GM21360 (cell line): ENCODE data around the gene ETV6.

ENCODE experiments used
- ATAC-seq: cut with Tn5 transposase; IDR thresholded peaks from one replicate; pipeline ENCODE4 v1.9.1; 2021; ENCODE audit warnings: mild to moderate bottlenecking, moderate library complexity; ENCODE audit not compliant: unreplicated experiment

The ETV6 gene

GRCh38 chr12:11642785-11643184 lies 6.7 kb upstream of the ETV6 start:
- no peak for ATAC-seq

GRCh38 chr12:11645391-11645790 lies 4.1 kb upstream of the ETV6 start:
- no peak for ATAC-seq

DNA sequence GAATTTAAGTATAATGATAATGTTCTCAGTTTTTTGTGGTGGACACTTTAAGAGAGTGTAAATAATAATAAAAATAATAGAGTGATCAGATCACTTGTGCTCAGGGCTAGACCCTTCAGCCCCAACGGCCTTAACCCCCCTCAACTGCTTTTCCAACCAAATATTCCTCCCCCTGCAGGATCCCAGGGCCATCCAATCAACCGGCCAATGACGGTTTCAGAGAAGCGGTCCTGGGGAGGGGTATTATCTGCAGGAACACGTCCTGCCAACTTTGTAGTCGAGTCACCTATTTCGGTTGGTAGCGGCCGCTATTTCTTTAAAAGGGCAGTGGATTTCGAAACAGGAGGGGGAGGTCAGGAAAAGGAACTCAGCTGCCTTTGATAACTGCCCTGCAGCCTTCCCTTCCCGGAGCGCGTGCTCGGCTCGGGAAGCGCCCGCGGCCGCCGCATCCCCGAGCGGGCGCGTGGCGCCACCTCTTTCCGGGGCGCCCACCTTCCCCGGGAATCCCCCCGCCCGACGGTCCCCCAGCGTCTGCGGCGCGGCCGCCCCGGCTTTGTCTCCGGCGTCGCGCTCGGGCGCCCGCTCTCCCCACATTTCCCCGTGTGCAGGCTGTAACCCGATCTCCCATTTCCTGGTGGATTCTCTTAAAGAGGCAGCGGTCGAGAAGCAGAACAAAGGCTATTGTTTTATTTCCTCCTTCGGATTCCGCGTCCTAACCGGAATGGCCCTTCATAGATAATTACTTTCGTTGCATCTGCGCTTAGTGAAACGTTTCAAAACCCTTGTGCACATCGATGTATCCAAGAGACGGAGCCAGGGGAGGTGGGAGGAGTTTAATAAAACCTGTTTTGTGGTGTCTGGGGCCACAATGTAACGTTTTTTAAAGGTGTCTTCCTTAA lies 711 bp upstream of the ETV6 start:
- peak; percentile 24 for ATAC-seq

DNA sequence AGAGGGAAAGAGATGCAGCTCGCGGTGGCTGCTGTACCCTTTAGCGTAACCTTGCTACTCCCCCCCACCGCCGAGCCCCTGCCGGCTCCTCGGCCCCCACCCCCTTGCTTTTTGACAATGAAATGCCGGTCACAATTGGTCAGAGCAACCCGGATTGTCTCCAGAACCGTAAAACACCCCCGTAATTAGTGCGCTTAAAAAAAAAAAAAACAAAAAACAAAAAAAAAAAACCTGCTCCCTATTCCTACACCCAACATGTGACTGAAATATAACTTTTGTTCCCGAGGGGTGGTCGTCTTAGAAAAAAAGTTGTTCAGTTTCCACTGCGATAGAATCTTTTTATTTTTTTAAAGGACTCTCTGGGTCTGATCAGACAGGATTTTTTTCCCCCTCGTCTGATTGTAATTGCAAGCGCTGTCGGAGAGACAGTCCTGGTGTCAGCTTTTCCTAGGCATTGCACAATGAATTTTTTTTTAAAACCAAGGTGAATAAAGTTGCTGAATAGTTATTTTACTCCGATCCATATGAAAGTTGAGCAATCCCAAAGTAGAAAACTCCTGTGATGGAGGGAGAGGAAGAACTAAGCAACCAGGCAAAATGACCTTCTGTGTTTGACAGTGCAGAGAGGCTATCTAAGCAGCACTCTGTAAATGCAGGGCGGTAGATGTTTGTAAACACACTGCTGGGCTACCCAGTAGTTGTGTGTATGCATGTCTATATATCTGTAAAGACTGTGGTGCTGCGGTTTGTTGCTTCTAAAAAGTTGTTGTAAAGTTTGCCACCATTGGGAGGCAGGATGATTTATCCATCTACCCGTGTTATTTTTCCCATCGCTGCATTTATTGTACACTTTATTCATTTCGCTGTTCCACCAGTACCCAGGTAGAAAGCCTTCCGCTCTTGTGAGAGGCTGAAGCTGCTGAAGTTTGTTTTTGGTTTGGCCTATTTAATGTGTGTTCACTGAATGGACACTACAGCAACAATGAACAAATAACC lies 1.1 kb downstream of the ETV6 start:
- no peak for ATAC-seq

- no peak for ATAC-seq
Measured at GRCh38 chr12:11651381-11651780, 1.9 kb downstream of the ETV6 start.

- no peak for ATAC-seq
Measured at GRCh38 chr12:11651785-11652184, 2.3 kb downstream of the ETV6 start.

- no peak for ATAC-seq
Measured at GRCh38 chr12:11652351-11653040, 3.0 kb downstream of the ETV6 start.

DNA sequence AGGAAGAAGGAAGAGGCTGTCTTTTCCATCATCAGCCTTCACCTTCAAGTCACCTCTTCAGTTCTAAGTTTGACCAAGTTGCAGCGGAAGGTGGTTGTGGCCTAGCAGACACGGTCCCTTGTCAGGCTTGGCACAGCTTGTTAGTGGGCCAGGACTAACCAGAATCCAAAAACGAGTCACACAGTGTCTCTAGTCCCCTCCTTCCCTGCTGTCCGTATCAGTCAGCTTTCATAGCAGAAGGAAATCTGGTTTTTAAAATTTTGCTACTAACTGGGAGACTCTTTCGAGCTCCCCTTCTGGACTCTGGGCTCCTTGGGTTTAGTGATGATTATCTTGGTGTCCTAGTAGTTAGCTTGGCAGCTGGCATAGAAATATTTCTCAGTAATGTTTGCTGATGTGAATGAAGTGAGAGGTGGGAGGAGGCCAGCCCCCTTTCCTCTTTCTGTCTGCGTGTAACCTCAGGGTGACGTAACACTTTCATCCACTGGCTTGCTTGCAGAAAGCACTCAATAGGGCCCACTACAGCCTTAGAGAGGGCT lies 3.8 kb downstream of the ETV6 start:
- no peak for ATAC-seq

DNA sequence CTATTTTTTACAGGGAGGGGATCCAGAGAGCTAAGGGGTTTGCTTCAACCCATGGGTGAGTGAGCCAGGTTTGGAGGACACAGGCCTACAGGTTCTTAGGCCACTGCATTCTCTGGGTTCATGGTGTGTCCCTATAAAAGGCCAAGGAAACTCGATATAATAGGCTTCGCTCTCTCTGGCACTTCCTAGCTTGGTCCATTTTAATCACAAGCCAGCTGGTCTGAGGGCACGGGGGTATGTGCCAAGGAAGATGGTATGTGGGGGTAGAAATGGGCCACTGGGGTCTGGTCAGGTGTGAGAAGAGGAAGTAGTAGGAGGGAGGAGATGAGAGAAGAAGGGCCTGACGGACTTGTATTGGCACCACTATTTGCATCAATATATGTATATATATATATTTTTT lies 4.9 kb downstream of the ETV6 start:
- ATAC-seq = no peak

DNA sequence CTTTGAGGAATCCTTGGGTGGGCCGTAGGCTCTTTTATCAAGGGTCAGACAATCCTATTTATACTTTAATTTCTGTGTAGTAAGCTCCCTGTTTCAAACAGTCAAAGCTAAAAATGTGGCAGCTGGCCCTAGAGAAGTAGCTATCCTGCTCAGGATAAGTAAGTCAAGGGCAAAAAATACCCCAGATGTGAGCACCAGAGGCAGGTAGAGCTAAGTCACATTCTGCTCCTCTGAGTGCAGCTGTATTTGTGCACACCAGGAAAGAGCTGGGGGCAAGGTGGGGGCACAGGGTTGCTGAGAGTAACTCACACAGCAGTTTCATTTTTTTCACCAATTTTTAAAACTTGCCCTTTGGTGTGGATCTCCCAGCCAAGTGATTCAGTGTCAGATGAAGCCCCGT lies 5.3 kb downstream of the ETV6 start:
- ATAC-seq = no peak

DNA sequence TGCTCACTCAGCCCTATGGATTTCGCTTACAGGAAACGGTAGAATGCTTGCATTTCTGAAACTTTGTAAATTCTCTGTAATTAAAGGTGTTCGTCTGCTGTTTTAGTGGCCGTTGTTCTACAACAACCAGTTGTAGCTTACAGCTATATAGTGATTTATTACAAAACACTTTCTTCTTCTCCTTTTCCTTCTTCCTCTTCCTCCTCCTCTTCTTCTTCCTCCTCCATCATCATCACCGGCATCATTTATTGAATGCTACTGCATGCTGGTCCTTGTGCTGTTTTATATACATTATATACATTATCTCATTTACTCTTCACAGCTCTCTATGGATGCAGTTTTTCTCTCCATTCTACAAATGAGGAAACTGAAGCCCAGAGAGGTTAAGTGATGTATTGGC lies 6.4 kb downstream of the ETV6 start:
- no peak for ATAC-seq

DNA sequence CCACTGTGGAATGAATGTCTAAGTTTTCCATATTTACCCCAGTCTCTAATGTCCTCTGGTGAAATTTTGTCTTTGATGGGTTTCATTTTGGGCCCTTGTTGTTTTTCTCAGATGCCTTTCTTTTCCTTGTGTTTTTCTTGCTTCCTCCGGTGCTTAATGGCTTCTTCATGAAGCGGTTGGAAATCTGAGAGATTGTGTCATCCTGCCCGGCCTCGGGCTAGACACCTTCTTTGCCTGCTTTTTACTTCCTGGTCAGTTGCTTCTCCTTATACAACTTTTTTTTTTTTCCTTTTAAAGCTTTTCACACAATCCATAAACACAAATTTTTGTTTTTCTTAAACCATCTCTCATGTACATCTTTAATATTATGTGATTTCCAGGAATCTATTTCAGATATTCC lies 7.1 kb downstream of the ETV6 start:
- ATAC-seq = no peak

- ATAC-seq = no peak
Measured at GRCh38 chr12:11657511-11657910, 8.0 kb downstream of the ETV6 start.

DNA sequence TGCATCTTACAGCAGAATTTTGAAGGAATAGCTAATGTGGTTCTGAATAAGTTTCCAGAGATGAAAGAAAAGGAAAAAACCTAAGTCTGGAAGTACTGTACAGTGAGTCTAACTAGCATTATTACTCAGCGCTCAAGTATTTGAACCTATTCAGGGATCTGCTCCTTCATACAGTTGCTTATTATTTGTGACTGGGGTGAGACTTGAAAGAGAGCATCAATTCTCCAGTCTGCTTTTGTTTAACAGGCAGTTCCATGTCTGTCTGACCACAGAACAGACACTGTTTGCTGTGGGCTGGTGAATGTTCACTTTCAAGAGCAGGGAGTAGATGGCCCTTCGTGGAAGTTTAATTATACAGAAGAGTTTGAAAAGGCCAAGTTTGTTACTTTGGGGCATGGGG lies 9.3 kb downstream of the ETV6 start:
- ATAC-seq = no peak

GRCh38 chr12:11660624-11661023 lies 11.2 kb downstream of the ETV6 start:
- no peak for ATAC-seq

- no peak for ATAC-seq
Measured at GRCh38 chr12:11661491-11662089, 12.1 kb downstream of the ETV6 start.

DNA sequence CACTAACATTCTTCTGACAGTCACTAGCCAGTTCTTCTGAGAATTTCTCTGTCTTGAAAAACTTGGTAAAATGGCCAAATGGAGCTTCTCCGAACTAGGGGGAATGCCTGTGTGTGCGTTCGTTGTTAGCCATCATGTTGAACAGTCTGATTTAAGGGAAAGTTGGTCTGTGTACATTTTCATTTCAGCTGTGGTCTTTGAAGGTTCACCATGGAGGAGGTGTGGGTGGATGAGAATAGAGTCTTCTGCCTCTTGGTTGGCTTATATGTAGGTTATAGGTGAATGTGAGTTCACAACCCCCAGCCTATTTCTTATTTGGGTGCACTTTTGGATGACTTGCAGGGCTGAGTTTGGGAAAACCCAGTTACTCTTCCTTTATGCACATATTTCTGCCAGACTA lies 12.9 kb downstream of the ETV6 start:
- no peak for ATAC-seq

DNA sequence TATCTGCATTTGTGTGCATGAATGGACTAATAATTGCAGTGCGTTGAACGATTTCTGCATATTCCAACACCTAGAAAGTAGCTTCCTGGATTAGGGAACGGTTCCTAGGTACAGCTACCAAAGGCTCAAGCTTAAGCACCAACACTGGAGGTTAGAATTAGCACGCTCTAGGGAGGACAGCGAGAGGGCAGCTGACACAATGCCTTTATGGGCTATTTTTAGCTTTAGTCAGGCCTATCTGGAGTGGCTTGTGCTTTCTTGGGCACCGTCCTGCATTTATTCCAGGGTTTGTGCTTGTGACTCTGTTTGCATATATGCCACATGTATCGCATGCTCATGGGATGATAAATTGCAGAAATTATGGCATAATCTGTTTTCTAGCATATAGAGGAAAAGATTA lies 13.7 kb downstream of the ETV6 start:
- no peak for ATAC-seq

DNA sequence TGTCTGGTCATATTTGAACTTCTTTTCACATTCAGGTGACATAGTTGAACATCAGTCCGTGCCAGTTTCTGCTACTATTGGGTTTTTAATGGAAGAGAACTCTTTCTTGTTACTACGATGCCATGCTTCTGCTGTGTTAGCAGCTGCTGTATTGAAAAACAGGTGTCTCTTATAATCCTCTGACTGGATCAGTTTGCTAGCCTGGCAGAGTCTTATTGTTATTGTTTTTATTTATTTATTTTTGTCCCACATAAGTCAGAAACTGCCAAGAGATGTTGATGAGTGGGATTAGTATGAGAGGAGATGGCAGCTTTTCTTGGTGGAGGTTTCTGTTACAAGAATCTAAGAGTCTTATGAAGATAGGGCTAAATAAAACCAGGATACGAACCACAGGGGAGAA lies 14.6 kb downstream of the ETV6 start:
- ATAC-seq = no peak
